Epidermal melanocyte (primary cell): ENCODE data around the gene MUL1.

ENCODE experiments used
- DNase-seq: peaks from one replicate; pipeline ENCODE4 v3.0.0; 2011; ENCODE audit warnings: low spot score; ENCODE audit not compliant: insufficient read length

Gene MUL1

DNA sequence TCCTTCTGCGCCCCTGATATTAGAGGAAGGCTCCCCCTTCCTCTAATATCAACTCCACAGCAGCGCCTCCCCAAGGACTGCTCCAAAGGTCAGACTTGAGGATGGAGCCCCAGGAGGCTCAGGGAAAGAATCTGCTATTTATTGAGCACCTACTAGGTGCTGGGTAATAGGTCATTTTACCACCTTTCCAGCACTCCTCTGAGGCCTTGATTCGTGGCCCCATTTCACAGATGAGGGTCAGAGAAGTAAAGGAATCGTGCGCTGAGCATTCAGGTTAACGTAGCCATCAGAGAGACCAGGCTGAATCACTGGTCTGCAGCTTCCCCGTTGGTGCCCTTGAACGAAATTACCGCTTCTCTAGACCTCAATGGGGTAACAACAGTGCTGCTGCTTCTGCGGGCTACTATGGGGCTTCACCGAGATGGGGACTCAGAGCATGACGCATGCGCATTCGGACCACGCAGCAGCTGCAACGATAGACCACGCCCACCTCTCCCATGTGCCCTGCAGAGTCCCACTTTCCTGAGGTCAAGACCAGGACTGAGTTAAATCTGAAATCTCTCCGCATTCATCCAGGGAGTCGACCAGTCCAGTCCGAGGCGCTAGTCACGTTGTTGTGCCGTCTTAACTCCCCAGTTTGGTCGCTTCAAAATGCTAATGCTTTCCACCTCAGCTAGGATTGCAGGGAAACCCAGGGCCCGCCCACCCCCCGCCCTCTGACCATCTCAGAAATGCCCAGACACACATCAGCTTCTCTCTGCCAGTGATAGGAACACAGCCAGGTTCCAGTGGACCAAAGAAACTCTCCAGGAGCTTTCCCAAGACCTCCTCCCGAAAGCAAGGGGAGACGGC, 34.9 kb downstream of the MUL1 start:
- DNase-seq: no peak

DNA sequence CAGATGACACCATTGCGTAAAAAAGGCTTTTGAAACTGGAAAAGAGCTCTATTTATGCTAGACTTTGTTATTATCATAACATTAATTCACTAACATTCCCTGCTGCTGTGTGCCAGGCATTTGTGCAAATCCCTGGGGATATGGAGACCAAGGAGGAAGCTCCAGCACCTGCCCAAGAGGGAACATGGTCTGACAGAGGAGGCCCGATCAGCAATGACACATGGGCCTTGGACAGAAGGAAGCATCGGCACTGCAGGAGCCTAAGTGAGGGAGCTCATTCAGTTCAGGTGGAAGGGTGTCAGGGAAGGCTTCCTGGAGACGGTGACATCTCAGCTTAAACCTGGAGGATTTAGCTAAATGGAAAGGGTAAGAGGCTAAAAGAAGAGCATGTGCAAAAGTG, 35.8 kb downstream of the MUL1 start:
- DNase-seq: no peak

DNA sequence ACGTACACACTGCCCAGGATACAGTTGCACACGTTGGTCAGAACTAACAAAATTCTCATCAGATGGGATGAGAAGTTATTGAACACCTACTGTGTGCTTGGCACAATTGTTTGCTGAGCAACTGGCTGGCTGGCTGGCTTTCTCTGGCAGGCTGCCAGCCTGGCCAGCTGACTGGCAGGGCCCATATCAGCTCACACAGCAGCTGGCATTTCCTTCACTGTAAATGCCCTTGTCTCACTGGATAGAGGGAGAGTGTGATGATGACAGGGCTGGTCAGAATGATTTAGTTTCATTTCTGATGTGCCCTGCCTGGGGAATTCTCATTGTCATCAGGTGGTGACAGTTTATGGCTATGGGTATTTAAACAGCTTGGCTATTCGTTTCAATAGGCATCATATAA, 37.8 kb downstream of the MUL1 start:
- DNase-seq: no peak

DNA sequence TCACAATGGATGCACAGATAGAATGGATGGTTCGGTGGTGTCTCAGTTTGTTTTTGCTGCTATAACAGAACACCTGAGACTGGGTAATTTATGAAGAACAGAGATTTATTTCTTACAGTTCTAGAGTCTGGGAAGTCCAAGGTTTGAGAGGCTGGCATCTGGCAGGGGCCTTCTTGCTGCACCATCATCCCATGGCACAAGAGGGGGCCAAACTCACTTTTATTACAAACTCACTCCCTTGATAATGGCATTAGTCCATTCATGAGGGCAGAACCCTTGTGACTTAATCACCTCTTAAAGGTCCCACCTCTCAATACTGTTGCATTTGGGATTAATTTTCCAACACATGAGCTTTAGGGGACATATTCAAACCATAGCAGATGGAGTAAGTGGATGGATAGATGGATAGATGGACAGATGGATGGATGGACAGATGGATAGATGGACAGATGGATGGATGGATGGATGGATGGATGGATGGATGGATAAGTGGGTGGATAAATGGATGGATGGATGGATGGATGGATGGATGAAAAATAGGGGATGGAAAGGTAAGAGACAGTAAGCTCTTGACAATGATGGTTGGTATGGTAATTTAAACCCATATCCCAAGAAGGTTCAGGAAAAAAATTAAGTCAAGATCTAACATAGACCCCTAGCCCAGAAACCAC, 38.4 kb downstream of the MUL1 start:
- DNase-seq: no peak

DNA sequence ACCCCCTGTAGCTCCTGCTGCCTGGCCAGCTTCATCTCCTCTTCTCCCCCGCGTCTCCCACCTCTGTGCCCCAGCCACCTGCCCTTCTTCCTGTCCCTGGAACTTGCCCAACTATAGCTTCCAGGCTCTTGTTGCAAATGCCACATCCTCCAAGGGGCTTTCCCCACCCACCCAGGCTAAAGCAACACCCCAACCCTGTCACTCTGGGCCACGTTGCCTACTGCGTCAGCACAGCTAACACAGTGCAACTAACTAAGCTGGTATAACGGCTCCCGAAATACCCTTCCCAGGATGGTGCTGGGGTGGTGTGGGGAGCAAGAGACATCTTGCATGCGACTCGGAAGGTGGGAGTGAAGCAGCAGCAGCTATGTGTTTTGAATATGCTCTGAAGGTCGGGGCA, 41.7 kb downstream of the MUL1 start:
- DNase-seq: no peak

DNA sequence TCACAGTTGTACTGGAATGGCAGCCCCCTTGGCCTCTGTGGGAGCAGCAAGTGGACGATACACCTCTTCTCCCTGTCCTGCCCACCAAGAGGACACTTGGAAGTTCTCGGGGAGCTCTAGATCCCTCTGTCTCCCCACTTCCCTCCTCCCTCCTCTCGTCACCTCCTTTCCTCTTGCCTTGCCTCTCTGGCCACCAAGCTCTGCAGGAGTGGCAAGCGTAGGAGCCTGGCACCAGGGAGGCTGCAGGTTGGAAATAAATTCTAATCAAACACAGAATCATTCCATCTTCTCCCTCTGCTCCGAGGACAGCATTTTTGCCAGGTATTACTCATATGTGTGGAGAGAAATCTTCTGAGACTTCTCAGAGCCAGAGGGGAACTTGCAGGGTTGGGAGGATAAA, 42.8 kb downstream of the MUL1 start:
- DNase-seq: no peak

DNA sequence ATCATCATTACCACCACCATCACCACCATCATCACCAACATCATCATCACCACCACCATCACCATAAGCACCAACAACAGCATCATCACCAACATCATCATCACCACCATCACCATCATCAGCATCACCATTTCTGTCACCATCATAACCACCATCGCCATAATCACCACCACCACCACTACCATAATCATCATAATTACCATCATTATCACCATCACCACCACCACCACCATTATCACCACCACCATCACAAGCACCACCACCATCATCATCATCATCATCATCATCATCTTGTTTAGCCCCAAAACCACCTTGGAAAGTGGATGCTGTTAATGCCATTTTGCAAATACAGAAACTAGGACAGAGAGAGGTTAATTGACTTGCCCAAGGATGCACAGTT, 44.4 kb downstream of the MUL1 start:
- DNase-seq: no peak

DNA sequence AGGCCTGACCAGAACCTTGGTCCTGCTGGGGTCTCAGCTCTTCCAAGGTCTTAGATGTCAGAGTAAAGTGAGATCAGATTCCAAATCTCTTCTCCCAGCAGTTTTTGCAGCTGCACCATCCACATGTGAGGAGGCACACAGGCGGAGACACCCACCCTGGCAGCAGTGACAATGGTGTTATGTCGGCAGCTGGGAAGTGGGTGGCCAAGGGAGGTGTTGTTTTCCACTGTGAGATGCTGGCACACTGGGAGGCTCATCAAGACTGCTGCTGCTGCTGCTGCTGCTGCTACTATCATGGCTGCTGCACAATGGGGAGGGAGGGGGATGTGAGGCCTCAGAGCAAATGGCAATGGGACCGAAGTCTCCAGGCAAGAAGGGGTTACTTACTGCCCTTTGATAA, 45.6 kb downstream of the MUL1 start:
- DNase-seq: no peak

DNA sequence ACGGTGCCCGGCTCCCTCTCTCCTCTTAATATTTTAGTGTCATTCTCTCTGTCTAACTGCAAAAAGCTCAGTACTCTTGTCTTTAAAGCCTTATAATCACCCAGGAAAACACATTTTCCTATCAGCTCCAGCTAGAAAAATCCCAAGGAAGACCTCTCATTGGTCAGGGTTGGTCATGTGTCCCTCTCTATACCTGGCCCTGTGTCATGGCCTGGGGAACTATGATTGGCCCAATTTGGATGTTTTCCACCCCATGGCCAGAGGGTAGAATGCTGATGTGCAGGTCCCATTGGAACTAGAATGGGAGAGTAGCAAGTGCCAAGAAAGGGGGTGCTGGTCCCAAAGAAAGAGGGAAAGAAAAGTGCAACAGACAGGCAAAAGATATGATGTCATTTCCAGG, 49.2 kb downstream of the MUL1 start:
- DNase-seq: no peak

DNA sequence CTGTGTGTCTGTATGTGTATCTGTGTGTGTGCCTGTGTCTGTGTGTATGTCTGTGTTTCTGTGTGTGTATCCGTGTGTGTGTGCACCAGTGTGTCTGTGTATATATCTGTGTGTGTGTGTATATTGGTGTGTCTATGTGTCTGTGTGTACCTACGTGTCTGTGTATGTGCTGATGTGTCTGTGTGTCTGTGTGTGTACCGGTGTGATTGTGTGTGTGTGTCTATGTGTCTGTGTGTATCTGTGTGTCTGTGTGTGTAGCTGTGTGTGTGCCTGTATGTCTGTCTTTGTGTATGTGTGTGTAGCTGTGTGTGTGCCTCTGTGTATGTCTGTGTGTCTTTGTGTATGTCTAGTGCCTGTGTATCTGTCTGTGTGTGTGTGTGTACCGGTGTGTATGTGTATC, 53.9 kb downstream of the MUL1 start:
- no peak for DNase-seq

DNA sequence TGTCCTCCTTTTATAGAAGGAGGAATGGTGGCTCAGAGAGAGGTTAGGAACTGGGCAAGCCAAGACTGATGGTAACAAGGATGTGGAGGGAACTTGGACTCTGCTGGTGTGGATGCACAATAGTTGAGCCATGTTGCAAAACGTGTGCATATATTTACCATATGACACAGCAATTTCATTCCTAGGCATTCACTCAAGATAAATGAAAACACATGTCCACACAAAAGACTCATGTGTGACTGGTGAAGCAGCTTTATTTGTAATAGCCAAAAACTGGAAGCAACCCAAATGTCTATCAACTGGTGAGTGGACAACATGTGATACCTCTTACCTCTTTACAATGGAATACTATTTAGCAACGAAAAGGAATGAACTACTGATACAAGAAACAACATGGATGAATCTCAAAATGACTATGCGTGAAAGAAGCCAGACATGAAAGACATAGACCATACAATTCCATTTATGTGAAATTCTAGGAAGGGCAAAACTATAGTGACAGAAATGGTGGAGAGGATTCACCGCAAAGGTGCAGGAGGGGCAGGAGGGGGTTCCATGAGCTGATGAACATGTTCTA, 58.1 kb downstream of the MUL1 start:
- DNase-seq: no peak
